ENCODE results near the gene UVRAG.
A peak's percentile ranks its signal among the peaks of the same experiment; 100 is the strongest.
"Not testable (repeated sequence)": the region's sequence is repeated elsewhere in the genome, so short reads cannot be mapped to it uniquely, and the experiment has no call there.

The UVRAG gene

GRCh38 chr11:75979479-75980027 lies 164.5 kb downstream of the UVRAG start:
- CTCF ChIA-PET: interaction anchor here (0.7 kb wide), 1 partner anchor 230 kb away, joined by 3 read pairs; no protein-coding TSS in a partner anchor
- H3K4me3 ChIP-seq (ENCODE audit: low read depth, low read length); H3K27ac ChIP-seq (ENCODE audit: extremely low read depth, low read depth, low read length); POLR2A ChIA-PET; H3K4me1 ChIP-seq (ENCODE audit: control insufficient read depth, insufficient read depth, low read length); H3K9me3 ChIP-seq (ENCODE audit: control insufficient read depth, insufficient read depth, low read depth, low read length): not testable (repeated sequence)
- TF ChIP-seq EGR2 (tag by site-specific recombination; IDR thresholded peaks at IDR 0.05; ENCODE audit: low read depth): peak; percentile 38; the same call in 1 of the 2 replicates
- TF ChIP-seq ZFHX2 (tag by site-specific recombination; conservative IDR thresholded peaks at IDR 0.05): peak; percentile 28; the same call in 1 of the 2 replicates
- peaks cover 0 to 13% of the 10 kb centered on the region in 2 experiments; a peak in 1 of 3 replicates for H3K36me3 ChIP-seq (ENCODE audit: control insufficient read depth in 2 of 2, insufficient read depth in 1 of 2, low read length in 2 of 2)

- H3K4me3 ChIP-seq (ENCODE audit: low read depth, low read length): no peak overlapping the region
- ChIA-PET CTCF (interaction anchor here (0.7 kb wide), 3 partner anchors 63 to 230 kb away, joined by 3 to 4 read pairs (median 3); no protein-coding TSS in a partner anchor), POLR2A (no interaction called here)
Observed at GRCh38 chr11:75980031-75980430, 165.0 kb downstream of the UVRAG start.

GRCh38 chr11:75981546-75981945 lies 166.5 kb downstream of the UVRAG start:
- POLR2A ChIA-PET: no interaction called here
- TF ChIP-seq SCRT1 (tag by site-specific recombination; IDR thresholded peaks at IDR 0.05; ENCODE audit: borderline replicate concordance) (no peak), ZNF24 (tag by site-specific recombination; IDR thresholded peaks at IDR 0.05) (no peak), ZNF571 (tag by site-specific recombination; IDR thresholded peaks at IDR 0.05) (no peak), ZNF529 (tag by site-specific recombination; IDR thresholded peaks at IDR 0.05; ENCODE audit: insufficient replicate concordance) (no peak), ZNF202 (tag by site-specific recombination; IDR thresholded peaks at IDR 0.05; ENCODE audit: borderline replicate concordance) (no peak), ZNF654 (tag by site-specific recombination; IDR thresholded peaks at IDR 0.05; ENCODE audit: low read depth) (no peak), ZNF169 (tag by site-specific recombination; IDR thresholded peaks at IDR 0.05) (no peak)
- H3K36me3 ChIP-seq (ENCODE audit: control insufficient read depth in 2 of 2, insufficient read depth in 1 of 2, low read length in 2 of 2): peaks cover 0 to 15% of the 10 kb centered on the region in 2 experiments; a peak in 1 of 3 replicates
- CTCF ChIA-PET: interaction anchor here (0.7 kb wide), 1 partner anchor 179 kb away, joined by 3 read pairs; no protein-coding TSS in a partner anchor
- H3K9me3 ChIP-seq (ENCODE audit: control insufficient read depth, insufficient read depth, low read depth, low read length): no peaks in the 10 kb centered on the region
- H3K4me3 ChIP-seq (ENCODE audit: low read depth, low read length): no peak overlapping the region
- H3K27ac ChIP-seq (ENCODE audit: extremely low read depth, low read depth, low read length): no peak overlapping the region
- H3K4me1 ChIP-seq (ENCODE audit: control insufficient read depth, insufficient read depth, low read length): no peaks in the 10 kb centered on the region

More at GRCh38 chr11:75980031-75980430, 165.0 kb downstream of the UVRAG start:
- no peak for TF ChIP-seq ZNF776 (tag by site-specific recombination; IDR thresholded peaks at IDR 0.05; ENCODE audit: borderline replicate concordance)
- TF ChIP-seq ZNF302 (tag by site-specific recombination; IDR thresholded peaks at IDR 0.05; ENCODE audit: low read depth): no peak
- TF ChIP-seq GLI4 (tag by site-specific recombination; IDR thresholded peaks at IDR 0.05): no peak
- no peak for TF ChIP-seq ZNF391 (tag by site-specific recombination; IDR thresholded peaks at IDR 0.05; ENCODE audit: borderline replicate concordance, low read depth)
- TF ChIP-seq BCL6B (tag by site-specific recombination; IDR thresholded peaks at IDR 0.05): no peak
- TF ChIP-seq BCL11B (tag by site-specific recombination; IDR thresholded peaks at IDR 0.05; ENCODE audit: low read depth): no peak
- no peak for TF ChIP-seq KLF8 (tag by site-specific recombination; IDR thresholded peaks at IDR 0.05)
- no peak for TF ChIP-seq ZNF174 (tag by site-specific recombination; IDR thresholded peaks at IDR 0.05)
- TF ChIP-seq ZNF529 (tag by site-specific recombination; IDR thresholded peaks at IDR 0.05; ENCODE audit: insufficient replicate concordance): no peak
- TF ChIP-seq ZNF19 (tag by site-specific recombination; IDR thresholded peaks at IDR 0.05; ENCODE audit: low read depth): no peak
- no peak for TF ChIP-seq SP7 (tag by site-specific recombination; IDR thresholded peaks at IDR 0.05)
- no peak for TF ChIP-seq KLF16 (tag by site-specific recombination; IDR thresholded peaks at IDR 0.05)
- no peak for TF ChIP-seq ZNF704 (tag by site-specific recombination; IDR thresholded peaks at IDR 0.05)
- no peak for TF ChIP-seq ZNF501 (tag by site-specific recombination; IDR thresholded peaks at IDR 0.05)
- no peak for TF ChIP-seq ZNF202 (tag by site-specific recombination; IDR thresholded peaks at IDR 0.05; ENCODE audit: borderline replicate concordance)
- H3K27ac ChIP-seq (ENCODE audit: extremely low read depth, low read depth, low read length): no peak overlapping the region
- H3K36me3 ChIP-seq (ENCODE audit: control insufficient read depth in 2 of 2, insufficient read depth in 1 of 2, low read length in 2 of 2): peaks cover 0 to 15% of the 10 kb centered on the region in 2 experiments; a peak in 1 of 3 replicates
- H3K4me1 ChIP-seq (ENCODE audit: control insufficient read depth, insufficient read depth, low read length): no peaks in the 10 kb centered on the region
- H3K9me3 ChIP-seq (ENCODE audit: control insufficient read depth, insufficient read depth, low read depth, low read length): no peaks in the 10 kb centered on the region

All from HEK293 (cell line).